ENCODE data around the gene PIK3R5.

DNA sequence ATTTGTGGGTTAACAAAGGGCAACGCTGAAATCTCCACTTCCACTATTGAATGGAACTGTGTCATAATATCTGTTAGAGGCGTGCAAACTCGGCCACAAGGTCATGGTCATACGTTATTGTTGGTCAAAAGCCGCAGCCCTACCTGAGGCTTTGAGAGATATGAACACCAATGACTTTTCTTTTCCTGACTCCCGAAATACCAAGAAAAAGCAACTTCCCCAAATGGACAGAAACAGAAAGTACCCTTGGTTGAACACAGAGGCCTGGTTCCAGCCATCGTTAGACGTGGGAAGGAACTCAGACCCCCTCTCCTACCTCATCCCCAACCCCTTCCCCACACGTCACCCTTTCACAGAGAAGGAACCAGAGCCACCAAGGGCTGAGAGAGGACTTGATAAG, 1.4 kb upstream of the PIK3R5 start:
- TF ChIP-seq EZH2 (IDR thresholded peaks at IDR 0.05; ENCODE audit: borderline replicate concordance, low read depth, low read length, severe bottlenecking) (no peak), GATA2 (IDR thresholded peaks at IDR 0.05; ENCODE audit: insufficient read depth, insufficient read length, low read depth, low read length) (no peak), POLR2A (IDR thresholded peaks at IDR 0.05; ENCODE audit: low read depth, low read length) (no peak), POLR2AphosphoS5 (IDR thresholded peaks at IDR 0.05; ENCODE audit: insufficient read depth, low read depth, low read length) (no peak), MYC (IDR thresholded peaks at IDR 0.05; ENCODE audit: low read depth, low read length) (no peak), FOS (IDR thresholded peaks at IDR 0.05; ENCODE audit: borderline replicate concordance, insufficient read depth, low read length) (no peak), JUN (IDR thresholded peaks at IDR 0.05; ENCODE audit: borderline replicate concordance, insufficient read depth, insufficient read length, low read depth) (no peak)
- TF ChIP-seq, protein P1, sequence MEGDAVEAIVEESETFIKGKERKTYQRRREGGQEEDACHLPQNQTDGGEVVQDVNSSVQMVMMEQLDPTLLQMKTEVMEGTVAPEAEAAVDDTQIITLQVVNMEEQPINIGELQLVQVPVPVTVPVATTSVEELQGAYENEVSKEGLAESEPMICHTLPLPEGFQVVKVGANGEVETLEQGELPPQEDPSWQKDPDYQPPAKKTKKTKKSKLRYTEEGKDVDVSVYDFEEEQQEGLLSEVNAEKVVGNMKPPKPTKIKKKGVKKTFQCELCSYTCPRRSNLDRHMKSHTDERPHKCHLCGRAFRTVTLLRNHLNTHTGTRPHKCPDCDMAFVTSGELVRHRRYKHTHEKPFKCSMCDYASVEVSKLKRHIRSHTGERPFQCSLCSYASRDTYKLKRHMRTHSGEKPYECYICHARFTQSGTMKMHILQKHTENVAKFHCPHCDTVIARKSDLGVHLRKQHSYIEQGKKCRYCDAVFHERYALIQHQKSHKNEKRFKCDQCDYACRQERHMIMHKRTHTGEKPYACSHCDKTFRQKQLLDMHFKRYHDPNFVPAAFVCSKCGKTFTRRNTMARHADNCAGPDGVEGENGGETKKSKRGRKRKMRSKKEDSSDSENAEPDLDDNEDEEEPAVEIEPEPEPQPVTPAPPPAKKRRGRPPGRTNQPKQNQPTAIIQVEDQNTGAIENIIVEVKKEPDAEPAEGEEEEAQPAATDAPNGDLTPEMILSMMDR (IDR thresholded peaks at IDR 0.05; ENCODE audit: extremely low read depth in 1 of 2, insufficient read depth in 1 of 2, low read depth in 1 of 2, low read length in 2 of 2): no peak
- TF ChIP-seq, protein P2, sequence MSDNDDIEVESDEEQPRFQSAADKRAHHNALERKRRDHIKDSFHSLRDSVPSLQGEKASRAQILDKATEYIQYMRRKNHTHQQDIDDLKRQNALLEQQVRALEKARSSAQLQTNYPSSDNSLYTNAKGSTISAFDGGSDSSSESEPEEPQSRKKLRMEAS (IDR thresholded peaks at IDR 0.05; ENCODE audit: insufficient read depth, insufficient read length): no peak

Measured in endothelial cell of umbilical vein (primary cell).